EH (cell line): Measurements from ENCODE around the gene PARG.
A peak's percentile ranks its signal among the peaks of the same experiment; 100 is the strongest.
"Not testable (repeated sequence)": the region's sequence is repeated elsewhere in the genome, so short reads cannot be mapped to it uniquely, and the experiment has no call there.

Experiments used
- DNase-seq: peaks from one replicate; pipeline ENCODE4 v3.0.0-alpha.2; 2015; ENCODE audit warnings: low read depth

The PARG gene

DNA sequence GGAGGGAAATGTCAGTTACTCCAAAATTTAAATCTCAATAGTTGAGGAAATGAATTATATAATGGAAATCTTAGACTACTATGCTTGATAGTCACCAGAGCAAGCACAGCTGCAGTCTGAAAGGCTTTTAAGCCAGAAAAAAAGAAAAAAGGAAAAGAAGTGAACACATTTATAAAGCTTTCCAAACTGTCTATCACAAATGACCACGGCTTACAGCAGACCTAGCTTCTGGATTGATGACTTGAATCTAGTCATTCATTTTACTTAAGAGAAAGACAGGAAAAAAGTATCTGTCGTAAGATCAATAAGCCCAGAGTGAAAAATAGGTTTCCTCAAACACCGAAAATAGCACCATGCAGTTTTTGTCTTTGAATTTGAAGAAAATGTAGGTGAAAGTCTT, 111.8 kb downstream of the PARG start:
- DNase-seq, result no peak

DNA sequence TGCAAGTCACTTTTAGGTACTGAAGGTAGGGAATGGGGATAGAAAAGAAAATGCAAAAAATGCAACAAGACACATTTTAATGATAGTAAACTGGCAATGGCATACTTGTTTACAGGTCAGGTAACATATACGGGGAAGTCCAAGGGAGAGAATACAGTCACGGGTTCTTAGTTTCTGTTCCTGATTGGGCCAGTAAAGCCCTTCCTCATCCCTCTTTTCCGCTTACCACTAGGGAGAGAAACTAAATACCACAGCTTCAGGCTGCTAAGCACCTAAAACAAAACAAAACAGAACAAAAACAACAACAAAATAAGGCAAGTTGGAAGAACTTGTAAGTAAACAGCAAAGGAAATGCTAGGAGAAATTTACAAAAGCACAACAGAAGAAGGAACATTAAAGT, 114.5 kb downstream of the PARG start:
- no peak for DNase-seq

DNA sequence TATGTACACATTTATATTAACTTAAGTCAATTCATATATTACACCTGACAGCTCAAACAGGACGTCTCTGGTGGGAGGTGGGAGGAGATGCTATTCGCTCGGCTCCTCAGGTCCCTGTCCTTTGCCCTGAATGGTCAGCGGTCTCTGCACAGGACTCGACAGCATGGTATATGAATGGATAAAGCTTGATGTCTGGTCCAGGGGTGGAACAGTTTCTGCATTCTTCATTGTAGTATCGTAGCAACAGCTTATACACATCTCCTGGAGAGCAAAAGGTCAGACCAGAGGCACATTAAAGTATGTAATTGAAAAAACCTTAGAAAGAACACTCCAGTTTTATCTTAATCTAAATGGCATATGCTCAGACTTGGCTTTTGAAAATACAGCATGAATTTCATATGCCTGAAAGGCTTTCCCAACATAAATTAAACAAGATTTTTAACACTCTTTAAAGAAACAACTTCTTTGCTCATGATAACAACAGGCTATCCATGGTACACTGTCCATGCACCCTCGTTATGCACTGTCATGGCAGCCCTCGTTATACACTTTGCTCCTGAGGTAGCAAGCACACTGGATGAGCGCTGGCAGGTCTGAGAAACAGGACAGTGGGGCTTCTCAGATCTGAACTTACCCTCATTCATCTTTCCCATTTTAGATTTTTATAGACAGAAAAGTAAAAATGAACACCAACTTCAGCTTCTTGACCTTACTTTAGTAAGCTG, 122.4 kb downstream of the PARG start:
- no peak for DNase-seq

DNA sequence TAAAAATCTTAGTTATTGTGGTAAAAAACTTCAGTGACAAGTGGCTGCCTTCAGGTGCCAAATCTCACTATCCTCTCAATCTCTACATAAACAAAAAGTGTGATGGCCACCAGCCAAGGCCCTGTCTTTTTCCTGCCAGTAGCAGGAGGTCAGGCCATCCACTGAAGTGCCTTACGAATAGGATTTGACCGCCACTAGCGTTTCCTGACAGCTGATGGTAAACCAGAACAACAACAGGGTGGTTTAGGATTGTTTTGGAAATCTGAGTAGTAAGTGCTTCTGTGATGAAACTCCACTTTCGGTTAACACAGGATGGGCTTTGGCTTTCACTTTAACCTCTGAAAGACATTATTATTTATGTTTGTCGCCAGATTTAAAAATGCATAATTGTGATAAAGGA, 124.0 kb downstream of the PARG start:
- DNase-seq, result no peak

- DNase-seq, result peak; percentile 3
Observed at GRCh38 chr10:49803988-49804387, 137.8 kb downstream of the PARG start.

DNA sequence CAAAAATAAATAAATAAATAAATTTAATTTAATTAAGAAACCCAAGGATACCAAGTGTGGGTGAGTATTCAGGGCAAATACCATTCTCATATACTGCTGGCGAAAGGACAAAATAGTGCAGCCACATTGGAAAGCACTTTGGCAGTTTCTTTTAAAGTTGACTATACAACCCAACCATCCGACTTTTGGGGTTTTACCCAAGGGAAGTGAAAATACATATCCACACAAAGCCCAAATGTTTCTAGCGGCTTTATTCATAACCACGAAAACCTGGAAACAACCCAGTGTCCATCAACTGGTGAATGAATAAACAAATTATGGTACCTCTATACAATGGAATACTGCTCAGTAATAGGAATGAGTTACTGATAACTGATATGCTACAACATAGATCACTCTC, 143.6 kb downstream of the PARG start:
- DNase-seq, result no peak

GRCh38 chr10:49791100-49791499, 150.7 kb downstream of the PARG start:
- DNase-seq, result no peak

DNA sequence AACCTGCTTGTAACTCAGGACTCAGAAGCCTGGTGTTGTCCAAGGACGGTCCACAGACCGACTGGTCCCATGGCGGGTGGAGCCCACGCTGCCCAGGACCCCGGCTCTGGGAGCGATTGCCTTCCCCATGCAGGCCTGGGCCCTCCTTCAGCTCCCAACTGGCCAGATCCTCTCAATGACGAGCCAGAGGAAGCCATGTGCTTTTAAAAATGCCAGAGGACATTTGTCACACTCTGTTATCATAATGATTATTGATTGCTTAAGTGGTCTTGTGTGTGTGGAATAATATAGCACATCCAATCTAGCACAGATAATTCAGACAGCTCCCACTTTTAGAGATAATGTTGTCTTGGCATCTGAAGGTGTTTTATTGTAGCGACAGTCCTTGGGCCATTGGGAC, 157.1 kb downstream of the PARG start:
- no peak for DNase-seq

DNA sequence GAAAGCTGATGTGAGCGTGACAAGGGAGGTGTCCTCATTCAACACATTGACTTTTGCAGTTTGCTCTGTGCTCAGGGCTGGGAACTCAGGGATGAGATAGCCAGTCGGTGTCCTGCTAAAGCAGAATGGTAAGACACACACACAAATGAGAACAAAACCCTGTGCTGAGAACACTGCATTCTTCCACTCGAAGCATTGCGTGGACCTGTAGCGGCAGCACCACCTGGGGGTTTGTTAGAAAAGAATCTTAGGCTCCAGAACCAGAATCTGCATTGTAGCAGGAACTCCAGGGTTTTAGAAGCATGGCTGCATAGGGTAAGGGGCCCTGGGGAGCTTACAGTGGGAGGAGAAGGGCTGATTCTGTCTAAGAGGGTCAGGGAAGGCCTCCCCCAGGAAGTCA, 158.2 kb downstream of the PARG start:
- DNase-seq, result no peak

DNA sequence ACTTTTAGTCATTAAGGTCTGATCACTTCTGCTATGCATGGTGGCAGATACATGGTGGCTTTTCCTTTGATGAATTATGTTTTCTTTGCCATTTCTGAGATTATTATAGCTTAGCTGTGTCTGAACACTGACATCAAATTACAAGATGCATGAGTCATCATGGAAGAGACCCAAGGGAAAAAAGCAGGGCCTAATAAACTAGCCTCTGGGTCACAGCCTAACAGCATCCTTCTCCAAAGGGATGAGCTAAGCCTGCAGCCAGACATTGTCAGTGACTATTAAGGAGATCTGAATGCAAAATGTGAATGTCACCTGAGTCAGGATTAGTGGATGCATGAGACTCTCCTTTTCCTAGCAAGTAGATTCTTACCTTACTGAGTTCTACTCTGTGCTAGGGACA, 160.6 kb downstream of the PARG start:
- DNase-seq, result peak; percentile 82

DNA sequence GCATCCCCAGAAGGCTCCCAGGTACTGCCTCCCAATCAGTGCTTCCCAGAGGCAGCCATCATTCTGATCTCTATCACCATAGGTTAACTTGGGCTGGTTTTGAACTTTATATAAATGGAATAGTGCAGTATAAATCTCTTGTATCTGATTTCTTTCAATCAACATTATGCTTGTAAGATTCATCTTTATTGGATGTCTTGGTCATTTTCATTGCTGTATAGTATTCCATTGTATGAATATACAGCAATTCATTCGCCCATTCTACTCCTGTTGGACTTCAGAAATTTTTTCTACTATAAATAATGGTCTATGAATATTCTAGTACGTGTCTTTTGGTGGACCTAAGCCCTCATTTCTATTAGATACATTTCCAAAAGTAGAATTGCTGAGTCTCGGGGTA, 163.6 kb downstream of the PARG start:
- no peak for DNase-seq

- no peak for DNase-seq
Observed at GRCh38 chr10:49776851-49777250, 165.0 kb downstream of the PARG start.

DNA sequence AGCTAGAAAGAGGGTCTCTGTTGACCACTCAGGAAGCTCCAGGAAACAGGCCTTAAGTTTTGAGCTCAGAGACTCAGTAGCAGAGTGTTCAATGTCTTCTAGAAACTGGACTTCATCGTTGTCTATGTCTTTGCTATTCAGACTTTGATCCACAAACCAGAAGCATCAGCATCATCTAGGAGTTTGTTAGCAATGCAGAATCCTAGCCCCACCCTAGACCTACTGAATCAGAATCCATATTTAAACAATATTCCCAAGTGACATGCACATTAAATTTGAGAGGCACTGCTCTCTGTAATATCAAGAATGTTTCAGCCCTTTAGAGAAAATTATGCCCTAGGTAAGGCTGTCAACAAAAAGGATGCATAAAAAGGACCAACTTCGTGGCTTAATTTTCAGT, 166.8 kb downstream of the PARG start:
- no peak for DNase-seq

- DNase-seq, result not testable (repeated sequence)
Observed at GRCh38 chr10:49772944-49773343, 168.9 kb downstream of the PARG start.

DNA sequence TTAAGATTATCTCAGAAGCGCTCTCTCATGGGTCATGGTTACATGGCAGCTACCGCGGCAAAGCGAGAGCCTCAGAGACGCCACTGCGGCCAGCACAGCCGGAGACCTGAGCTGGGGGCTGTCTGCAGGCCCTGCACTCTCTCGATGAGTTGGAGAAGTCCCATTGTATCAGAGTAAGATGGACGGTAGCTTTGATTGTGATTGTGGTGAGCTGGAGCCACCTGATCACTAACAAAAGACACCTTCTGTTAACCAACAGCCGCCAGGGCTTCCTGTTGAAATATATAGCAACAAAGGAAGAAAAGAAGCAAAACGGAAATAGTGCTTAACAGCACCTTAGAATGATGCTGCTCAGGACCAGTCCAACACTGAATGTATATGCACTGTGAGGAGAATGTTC, 170.8 kb downstream of the PARG start:
- DNase-seq, result not testable (repeated sequence)

DNA sequence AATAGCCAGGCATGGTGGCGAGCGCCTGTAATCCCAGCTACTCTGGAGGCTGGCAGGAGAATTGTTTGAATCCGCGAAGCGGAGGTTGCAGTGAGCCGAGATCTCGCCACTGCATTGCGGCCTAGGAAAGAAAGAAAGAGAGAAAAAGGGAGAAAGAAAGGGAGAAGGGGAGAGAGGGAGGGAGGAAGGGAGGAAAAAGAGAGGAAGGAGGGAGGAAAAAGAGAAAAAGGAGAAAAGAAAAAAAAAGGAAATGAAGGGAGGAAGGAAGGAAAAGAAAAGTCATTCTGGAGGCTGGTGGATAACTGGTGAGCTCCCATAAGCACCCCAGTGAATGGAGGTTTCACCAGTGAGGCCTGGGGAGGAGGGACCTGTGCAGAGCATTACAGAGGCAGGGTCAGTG, 172.1 kb downstream of the PARG start:
- no peak for DNase-seq

DNA sequence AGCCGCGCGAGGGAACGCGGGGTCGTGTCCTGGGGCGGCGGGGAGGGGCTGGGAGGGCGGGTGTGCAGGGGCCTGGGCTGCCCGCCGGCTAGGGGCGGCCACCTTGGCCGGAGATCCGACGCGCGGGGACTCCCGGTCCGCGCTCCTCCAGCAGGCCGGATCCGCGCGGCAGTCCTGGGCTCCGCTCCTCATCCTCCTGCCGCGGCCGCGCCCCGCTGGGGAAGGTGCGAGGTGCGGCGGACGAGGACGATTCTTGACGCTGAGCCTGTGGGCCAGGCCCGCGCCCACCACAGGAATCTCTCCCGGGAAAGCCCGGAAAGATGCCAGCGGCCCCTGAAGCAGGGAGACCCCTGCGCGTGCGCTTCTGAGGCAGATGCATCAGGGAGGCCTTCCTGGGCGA, 173.1 kb downstream of the PARG start:
- no peak for DNase-seq

GRCh38 chr10:49768329-49768728, 173.5 kb downstream of the PARG start:
- no peak for DNase-seq
